VCaP (cell line): ENCODE data around the gene FAHD1.

Experiments
- H3K27ac ChIP-seq: fragments of 450-650 bp; 2 replicates; pipeline ENCODE4 v1.5.1; 2017
- TF ChIP-seq, protein P1 (sequence below): fragments of 450-650 bp; conservative IDR thresholded peaks from 2 replicates; pipeline ENCODE4 v1.5.1; 2017; ENCODE audit warnings: mild to moderate bottlenecking, moderate library complexity

FAHD1 gene

GRCh38 chr16:1846416-1846815 lies 19.4 kb downstream of the FAHD1 start:
- no peak overlapping the region for H3K27ac ChIP-seq
- TF ChIP-seq, protein P1, sequence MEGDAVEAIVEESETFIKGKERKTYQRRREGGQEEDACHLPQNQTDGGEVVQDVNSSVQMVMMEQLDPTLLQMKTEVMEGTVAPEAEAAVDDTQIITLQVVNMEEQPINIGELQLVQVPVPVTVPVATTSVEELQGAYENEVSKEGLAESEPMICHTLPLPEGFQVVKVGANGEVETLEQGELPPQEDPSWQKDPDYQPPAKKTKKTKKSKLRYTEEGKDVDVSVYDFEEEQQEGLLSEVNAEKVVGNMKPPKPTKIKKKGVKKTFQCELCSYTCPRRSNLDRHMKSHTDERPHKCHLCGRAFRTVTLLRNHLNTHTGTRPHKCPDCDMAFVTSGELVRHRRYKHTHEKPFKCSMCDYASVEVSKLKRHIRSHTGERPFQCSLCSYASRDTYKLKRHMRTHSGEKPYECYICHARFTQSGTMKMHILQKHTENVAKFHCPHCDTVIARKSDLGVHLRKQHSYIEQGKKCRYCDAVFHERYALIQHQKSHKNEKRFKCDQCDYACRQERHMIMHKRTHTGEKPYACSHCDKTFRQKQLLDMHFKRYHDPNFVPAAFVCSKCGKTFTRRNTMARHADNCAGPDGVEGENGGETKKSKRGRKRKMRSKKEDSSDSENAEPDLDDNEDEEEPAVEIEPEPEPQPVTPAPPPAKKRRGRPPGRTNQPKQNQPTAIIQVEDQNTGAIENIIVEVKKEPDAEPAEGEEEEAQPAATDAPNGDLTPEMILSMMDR = no peak

DNA sequence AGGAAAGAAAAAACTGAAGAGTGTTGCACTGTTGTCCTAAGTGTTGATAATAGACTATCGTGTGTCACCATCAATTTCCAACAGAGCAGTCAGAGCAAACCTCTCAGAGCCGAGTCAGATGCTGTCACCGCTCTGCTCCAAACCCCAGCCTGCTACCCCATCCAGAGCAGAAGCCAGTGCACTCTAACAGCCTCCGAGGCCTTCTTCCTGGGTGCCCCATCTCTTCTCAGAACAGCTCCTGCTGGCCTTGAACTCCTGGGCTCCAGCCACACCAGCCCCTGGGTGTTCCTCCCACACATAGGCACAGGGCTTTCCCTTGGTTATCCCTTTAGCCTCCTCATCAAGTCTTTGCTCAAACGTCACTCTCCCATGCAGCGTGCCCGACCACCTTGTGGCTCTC lies 24.0 kb downstream of the FAHD1 start:
- TF ChIP-seq, protein P1 = no peak
- H3K27ac ChIP-seq = no peak overlapping the region

GRCh38 chr16:1851793-1852192 lies 24.8 kb downstream of the FAHD1 start:
- TF ChIP-seq, protein P1 = no peak
- no peak overlapping the region for H3K27ac ChIP-seq

GRCh38 chr16:1857433-1858097 lies 30.6 kb downstream of the FAHD1 start:
- no peak overlapping the region for H3K27ac ChIP-seq
- TF ChIP-seq, protein P1 = no peak

DNA sequence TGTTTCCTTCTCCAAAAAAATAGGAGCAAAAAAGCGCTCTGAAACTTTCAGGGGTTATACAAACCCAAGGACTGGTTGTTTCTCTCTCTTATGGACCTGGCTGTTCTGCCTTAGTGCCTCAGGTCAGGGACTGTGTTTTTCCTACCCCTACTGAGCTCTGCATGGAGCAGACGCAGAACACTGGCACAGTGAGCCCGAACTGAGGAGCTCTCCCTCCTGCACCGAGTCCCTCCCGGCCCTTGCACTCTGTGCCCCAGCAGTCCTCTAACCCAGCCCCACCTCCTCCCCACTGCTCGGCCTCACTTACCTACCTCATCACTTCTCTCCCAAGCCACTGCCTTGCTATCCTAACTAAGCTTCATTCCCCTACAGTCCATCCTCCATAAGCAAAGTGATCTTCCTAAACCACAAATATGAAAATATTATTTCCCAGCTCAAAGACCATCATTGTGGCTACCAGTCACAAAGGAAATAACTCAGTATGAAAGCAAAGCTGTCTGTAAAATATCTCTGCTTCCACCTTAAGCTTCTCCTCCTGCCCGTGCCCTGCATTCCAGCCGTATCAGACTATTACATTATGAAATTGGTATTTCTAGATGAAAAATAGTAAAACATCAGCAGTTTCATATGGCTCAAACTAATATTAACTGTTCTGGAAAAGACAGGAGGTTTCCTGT lies 31.3 kb downstream of the FAHD1 start:
- TF ChIP-seq, protein P1 = no peak
- H3K27ac ChIP-seq = no peak overlapping the region

DNA sequence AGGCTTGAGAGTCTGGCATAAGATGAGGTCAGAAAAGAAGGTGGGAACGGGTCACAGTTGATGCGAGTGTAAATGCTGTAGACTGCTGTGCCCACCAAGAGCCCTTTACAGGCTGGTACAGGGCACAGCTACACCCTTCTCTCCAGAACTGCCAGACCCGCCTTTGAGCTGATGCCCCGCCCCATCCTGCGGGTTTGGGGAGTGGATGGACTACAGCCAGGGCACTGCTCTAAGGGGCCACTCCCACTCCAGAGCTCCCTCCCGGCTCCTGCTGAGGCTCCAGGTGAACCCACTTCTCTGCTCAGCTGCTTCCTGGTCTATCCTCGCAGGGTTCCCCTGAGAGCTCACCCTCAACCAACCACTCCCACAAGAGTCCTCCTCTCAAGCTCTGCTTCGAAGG lies 32.6 kb downstream of the FAHD1 start:
- H3K27ac ChIP-seq = no peak overlapping the region
- TF ChIP-seq, protein P1 = no peak

GRCh38 chr16:1861730-1862129 lies 34.7 kb downstream of the FAHD1 start:
- TF ChIP-seq, protein P1 = no peak

More at GRCh38 chr16:1861730-1862129, 34.7 kb downstream of the FAHD1 start:
- H3K27ac ChIP-seq = no peak overlapping the region
